SK-N-SH treated with all-trans-retinoic acid at 6 μM for 48 hours (cell line): Measurements from ENCODE around the gene SMTNL2.

Experiments used
- SNAI2 ChIP-seq: fragments of 250-450 bp; sonication (Bioruptor Pico); IDR thresholded peaks from 2 replicates; pipeline ENCODE4 v1.5.0; 2020; ENCODE audit warnings: mild to moderate bottlenecking, moderate library complexity
- TF ChIP-seq, protein P1 (sequence below): fragments of 250-450 bp; sonication (Bioruptor Pico); IDR thresholded peaks from 2 replicates; pipeline ENCODE4 v1.5.0; 2020; ENCODE audit warnings: mild to moderate bottlenecking, moderate library complexity

DNA sequence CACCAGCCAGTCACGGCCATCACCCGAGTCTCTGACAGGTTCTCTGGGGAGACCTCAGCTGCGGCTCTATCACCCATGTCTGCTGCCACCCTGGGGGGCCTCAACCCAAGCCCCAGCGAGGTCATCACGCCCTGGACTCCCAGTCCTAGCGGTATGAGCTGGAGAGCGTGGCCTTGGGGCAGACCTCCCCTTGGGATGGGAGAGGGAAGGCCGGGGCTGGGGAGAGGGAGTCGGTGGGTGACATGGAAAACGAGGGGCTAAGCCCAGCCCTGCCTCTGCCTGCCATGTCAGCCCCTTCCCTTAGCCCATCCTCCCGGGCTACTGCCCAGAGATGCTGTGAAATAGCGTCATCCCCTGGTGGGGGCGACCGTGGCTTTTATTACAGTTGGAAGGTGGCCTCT is 8.7 kb downstream of the SMTNL2 start:
- TF ChIP-seq, protein P1, sequence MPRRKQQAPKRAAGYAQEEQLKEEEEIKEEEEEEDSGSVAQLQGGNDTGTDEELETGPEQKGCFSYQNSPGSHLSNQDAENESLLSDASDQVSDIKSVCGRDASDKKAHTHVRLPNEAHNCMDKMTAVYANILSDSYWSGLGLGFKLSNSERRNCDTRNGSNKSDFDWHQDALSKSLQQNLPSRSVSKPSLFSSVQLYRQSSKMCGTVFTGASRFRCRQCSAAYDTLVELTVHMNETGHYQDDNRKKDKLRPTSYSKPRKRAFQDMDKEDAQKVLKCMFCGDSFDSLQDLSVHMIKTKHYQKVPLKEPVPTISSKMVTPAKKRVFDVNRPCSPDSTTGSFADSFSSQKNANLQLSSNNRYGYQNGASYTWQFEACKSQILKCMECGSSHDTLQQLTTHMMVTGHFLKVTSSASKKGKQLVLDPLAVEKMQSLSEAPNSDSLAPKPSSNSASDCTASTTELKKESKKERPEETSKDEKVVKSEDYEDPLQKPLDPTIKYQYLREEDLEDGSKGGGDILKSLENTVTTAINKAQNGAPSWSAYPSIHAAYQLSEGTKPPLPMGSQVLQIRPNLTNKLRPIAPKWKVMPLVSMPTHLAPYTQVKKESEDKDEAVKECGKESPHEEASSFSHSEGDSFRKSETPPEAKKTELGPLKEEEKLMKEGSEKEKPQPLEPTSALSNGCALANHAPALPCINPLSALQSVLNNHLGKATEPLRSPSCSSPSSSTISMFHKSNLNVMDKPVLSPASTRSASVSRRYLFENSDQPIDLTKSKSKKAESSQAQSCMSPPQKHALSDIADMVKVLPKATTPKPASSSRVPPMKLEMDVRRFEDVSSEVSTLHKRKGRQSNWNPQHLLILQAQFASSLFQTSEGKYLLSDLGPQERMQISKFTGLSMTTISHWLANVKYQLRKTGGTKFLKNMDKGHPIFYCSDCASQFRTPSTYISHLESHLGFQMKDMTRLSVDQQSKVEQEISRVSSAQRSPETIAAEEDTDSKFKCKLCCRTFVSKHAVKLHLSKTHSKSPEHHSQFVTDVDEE (CRISPR knock-in tag), result no peak
- TF ChIP-seq SNAI2 (CRISPR knock-in tag), result no peak
